ENCODE measurements around the gene NOD2.

GRCh38 chr16:50706250-50706649 is 12.8 kb downstream of the NOD2 start:
- TF ChIP-seq CTCF (IDR thresholded peaks at IDR 0.05) (no peak), POLR2AphosphoS5 (IDR thresholded peaks at IDR 0.05) (no peak)

All from transverse colon (tissue), 4 donors.